ENCODE data around the gene OSBPL3. TPM values are rescaled to one million over a fixed set of nuclear protein-coding genes. Genes with fewer than 3 reads are reported as not detected.

OSBPL3 gene
- polyA plus RNA-seq, 1 donor from 2014 or later: 0.26 TPM

DNA sequence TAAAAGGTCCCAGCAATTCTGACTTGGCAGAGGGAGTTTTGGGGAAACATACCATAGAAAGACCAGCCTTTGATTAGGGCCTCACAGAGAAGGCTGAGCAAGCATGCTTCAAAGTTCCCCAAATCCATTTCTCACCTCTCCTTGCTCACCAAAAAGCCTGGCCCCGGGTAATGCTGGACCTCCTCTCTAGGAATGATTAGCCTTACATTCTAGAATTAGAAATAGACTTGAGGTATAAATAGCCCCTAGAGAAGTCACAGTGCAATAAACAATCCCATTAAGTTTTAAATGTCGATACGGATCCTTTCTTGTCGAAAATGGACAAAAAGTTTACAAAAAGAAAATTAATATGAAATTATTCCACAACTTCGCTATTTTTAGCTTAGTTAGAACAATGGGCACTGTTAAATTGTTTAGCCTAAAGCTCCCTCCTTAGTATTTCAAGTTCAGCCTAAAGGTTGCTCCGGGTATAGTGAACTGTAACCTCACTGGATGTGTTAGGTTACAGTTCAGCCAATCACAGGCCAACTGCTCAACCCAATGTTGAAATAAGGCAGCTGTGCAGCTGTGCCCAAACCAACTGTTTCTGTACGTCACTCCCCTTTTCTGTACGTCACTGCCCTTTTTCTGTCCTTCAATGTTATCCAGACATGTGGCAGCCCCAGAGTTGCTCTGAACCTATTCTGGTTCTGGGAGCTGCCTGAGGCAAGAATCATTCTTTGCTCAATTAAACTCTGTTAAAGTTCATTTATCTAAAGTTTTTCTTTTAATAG, 214.8 kb downstream of the OSBPL3 start:
- Histone ChIP-seq H3K27ac (ENCODE audit: low read length) (no peak overlapping the region), H2AFZ (ENCODE audit: low read depth, low read length) (no peak overlapping the region), H3K9me2 (ENCODE audit: insufficient read depth, low read length) (no peaks in the 10 kb centered on the region), H3K27me3 (ENCODE audit: insufficient read depth, low read depth, low read length) (no peaks in the 10 kb centered on the region), H3K36me3 (ENCODE audit: insufficient read depth, low read length) (no peaks in the 10 kb centered on the region), H3K9me3 (ENCODE audit: low read length) (no peaks in the 10 kb centered on the region), H3K79me2 (replicated peaks; ENCODE audit: insufficient read depth, low read length) (no peaks in the 10 kb centered on the region), H3K4me2 (ENCODE audit: low read length) (no peak overlapping the region), H3K4me3 (ENCODE audit: low read length) (no peak overlapping the region), H3F3A (ENCODE audit: insufficient read depth, low read length, poor library complexity, severe bottlenecking) (no peaks in the 10 kb centered on the region), H3K9ac (ENCODE audit: low read length) (no peak overlapping the region), H4K20me1 (ENCODE audit: insufficient read depth) (no peaks in the 10 kb centered on the region)
- TF ChIP-seq RAD21 (conservative IDR thresholded peaks at IDR 0.05): no peak
- no peak for TF ChIP-seq CTCF (IDR thresholded peaks at IDR 0.05; ENCODE audit: poor library complexity, severe bottlenecking)
- TF ChIP-seq POLR2AphosphoS5 (IDR thresholded peaks at IDR 0.05): no peak
- no peak for TF ChIP-seq TAF1 (IDR thresholded peaks at IDR 0.05; ENCODE audit: low read depth)
- TF ChIP-seq SMC3 (conservative IDR thresholded peaks at IDR 0.05; ENCODE audit: poor library complexity): no peak
- no peak for TF ChIP-seq MXI1 (conservative IDR thresholded peaks at IDR 0.05; ENCODE audit: poor library complexity, severe bottlenecking)
- TF ChIP-seq REST (IDR thresholded peaks at IDR 0.05; ENCODE audit: borderline replicate concordance): no peak
- no peak for TF ChIP-seq EZH2 (IDR thresholded peaks at IDR 0.05; ENCODE audit: borderline replicate concordance, insufficient read depth, low read length, poor library complexity, severe bottlenecking)
- TF ChIP-seq EP300 (conservative IDR thresholded peaks at IDR 0.05; ENCODE audit: poor library complexity, severe bottlenecking): no peak

DNA sequence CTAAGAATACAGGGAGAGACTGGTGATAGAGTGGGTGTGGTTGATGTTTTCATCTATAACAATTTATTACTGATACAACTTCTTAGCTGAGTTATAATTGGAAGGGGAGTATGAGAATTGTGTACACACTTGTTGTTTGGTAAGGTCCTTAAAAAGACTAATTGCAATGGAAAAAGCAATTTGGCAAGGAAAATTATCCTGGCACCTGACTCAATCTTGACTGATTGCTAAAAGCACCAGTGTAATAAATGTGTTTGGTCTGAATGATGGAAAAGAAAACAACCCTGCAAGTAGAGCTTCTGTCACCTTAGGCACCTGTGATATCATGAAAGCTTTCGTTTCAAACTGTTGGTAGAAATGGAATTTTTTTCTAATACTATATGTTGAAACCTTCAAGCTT, 216.0 kb downstream of the OSBPL3 start:
- H3F3A ChIP-seq (ENCODE audit: insufficient read depth, low read length, poor library complexity, severe bottlenecking): no peaks in the 10 kb centered on the region
- H3K9me2 ChIP-seq (ENCODE audit: insufficient read depth, low read length): no peaks in the 10 kb centered on the region
- no peak overlapping the region for H3K4me2 ChIP-seq (ENCODE audit: low read length)
- TF ChIP-seq MXI1 (conservative IDR thresholded peaks at IDR 0.05; ENCODE audit: poor library complexity, severe bottlenecking): no peak
- TF ChIP-seq SMC3 (conservative IDR thresholded peaks at IDR 0.05; ENCODE audit: poor library complexity): no peak
- no peak for TF ChIP-seq TAF1 (IDR thresholded peaks at IDR 0.05; ENCODE audit: low read depth)
- no peak for TF ChIP-seq POLR2AphosphoS5 (IDR thresholded peaks at IDR 0.05)
- TF ChIP-seq CTCF (IDR thresholded peaks at IDR 0.05; ENCODE audit: poor library complexity, severe bottlenecking): no peak
- TF ChIP-seq RAD21 (conservative IDR thresholded peaks at IDR 0.05): no peak
- TF ChIP-seq EZH2 (IDR thresholded peaks at IDR 0.05; ENCODE audit: borderline replicate concordance, insufficient read depth, low read length, poor library complexity, severe bottlenecking): no peak
- TF ChIP-seq EP300 (conservative IDR thresholded peaks at IDR 0.05; ENCODE audit: poor library complexity, severe bottlenecking): no peak
- no peak for TF ChIP-seq REST (IDR thresholded peaks at IDR 0.05; ENCODE audit: borderline replicate concordance)
- no peaks in the 10 kb centered on the region for H4K20me1 ChIP-seq (ENCODE audit: insufficient read depth)
- H3K36me3 ChIP-seq (ENCODE audit: insufficient read depth, low read length): no peaks in the 10 kb centered on the region
- no peak overlapping the region for H3K27ac ChIP-seq (ENCODE audit: low read length)
- H3K9ac ChIP-seq (ENCODE audit: low read length): no peak overlapping the region
- no peak overlapping the region for H2AFZ ChIP-seq (ENCODE audit: low read depth, low read length)
- no peak overlapping the region for H3K4me3 ChIP-seq (ENCODE audit: low read length)
- H3K79me2 ChIP-seq (replicated peaks; ENCODE audit: insufficient read depth, low read length): no peaks in the 10 kb centered on the region
- no peaks in the 10 kb centered on the region for H3K27me3 ChIP-seq (ENCODE audit: insufficient read depth, low read depth, low read length)
- H3K9me3 ChIP-seq (ENCODE audit: low read length): no peaks in the 10 kb centered on the region

Data from neural cell (in vitro differentiated cells).